DND-41 (cell line): Measurements from ENCODE around the gene CHN1.
A peak's percentile ranks its signal among the peaks of the same experiment; 100 is the strongest.

Experiments
- ATAC-seq: fragments of 200-7000 bp; cut with Tn5 transposase; 3 replicates; pipeline ENCODE4 v1.9.1; 2021; ENCODE audit warnings: low read depth; ENCODE audit not compliant: insufficient read depth
- DNase-seq: peaks from one replicate; pipeline ENCODE4 v3.0.0-alpha.2; 2020
- H2AFZ ChIP-seq: 2 replicates; pipeline ENCODE4 v1.6.0; 2012; ENCODE audit warnings: low read depth, low read length
- H3K27ac ChIP-seq: 2 replicates; pipeline ENCODE4 v1.5.1; 2012; ENCODE audit warnings: low read length, inconsistent platforms
- H3K27me3 ChIP-seq: fragments of 200-600 bp; sonication (generic); 2 replicates; pipeline ENCODE4 v1.6.0; 2012; ENCODE audit warnings: low read length, mild to moderate bottlenecking, inconsistent platforms; ENCODE audit not compliant: insufficient read depth, poor library complexity
- H3K36me3 ChIP-seq: 2 replicates; pipeline ENCODE4 v1.5.1; 2012; ENCODE audit warnings: low read length, inconsistent platforms; ENCODE audit not compliant: insufficient read depth
- H3K4me1 ChIP-seq: 2 replicates; pipeline ENCODE4 v1.5.1; 2012; ENCODE audit warnings: mild to moderate bottlenecking, low read length; ENCODE audit not compliant: insufficient read depth
- H3K4me2 ChIP-seq: 2 replicates; pipeline ENCODE4 v1.6.0; 2012; ENCODE audit warnings: mild to moderate bottlenecking, moderate library complexity, low read length, inconsistent platforms; ENCODE audit not compliant: insufficient read depth
- H3K4me3 ChIP-seq, 2 experiments: fragments of 200-600 bp in 1 of 2; shearing (Covaris generic) in 1 of 2; 2 replicates each; pipeline ENCODE4 v1.5.1; 2012 to 2016; ENCODE audit warnings: inconsistent platforms in 2 of 2, low read length in 2 of 2, mild to moderate bottlenecking in 2 of 2, low read depth in 1 of 2, moderate library complexity in 1 of 2
- H3K79me2 ChIP-seq: 2 replicates; pipeline ENCODE4 v1.6.0; 2012; ENCODE audit warnings: low read length, inconsistent platforms; ENCODE audit not compliant: insufficient read depth
- H3K9ac ChIP-seq: 2 replicates; pipeline ENCODE4 v1.6.0; 2012; ENCODE audit warnings: low read depth, mild to moderate bottlenecking, inconsistent platforms, low read length, moderate library complexity
- H3K9me3 ChIP-seq: 2 replicates; pipeline ENCODE4 v1.5.1; 2012; ENCODE audit warnings: low read length, moderate library complexity, mild to moderate bottlenecking, inconsistent platforms; ENCODE audit not compliant: insufficient read depth, severe bottlenecking
- H4K20me1 ChIP-seq: 2 replicates; pipeline ENCODE4 v1.6.0; 2012; ENCODE audit warnings: low read length; ENCODE audit not compliant: insufficient read depth
- CTCF ChIP-seq: IDR thresholded peaks from 2 replicates; pipeline ENCODE4 v1.5.1; 2012; ENCODE audit warnings: borderline replicate concordance, low read length, moderate library complexity, mild to moderate bottlenecking; ENCODE audit not compliant: poor library complexity, severe bottlenecking; ENCODE audit errors: extremely low read depth
- EZH2 ChIP-seq: IDR thresholded peaks from 3 replicates; pipeline ENCODE4 v1.6.1; 2012; ENCODE audit warnings: borderline replicate concordance, low read depth, mild to moderate bottlenecking, moderate library complexity, low read length, inconsistent platforms; ENCODE audit not compliant: severe bottlenecking

The CHN1 gene

DNA sequence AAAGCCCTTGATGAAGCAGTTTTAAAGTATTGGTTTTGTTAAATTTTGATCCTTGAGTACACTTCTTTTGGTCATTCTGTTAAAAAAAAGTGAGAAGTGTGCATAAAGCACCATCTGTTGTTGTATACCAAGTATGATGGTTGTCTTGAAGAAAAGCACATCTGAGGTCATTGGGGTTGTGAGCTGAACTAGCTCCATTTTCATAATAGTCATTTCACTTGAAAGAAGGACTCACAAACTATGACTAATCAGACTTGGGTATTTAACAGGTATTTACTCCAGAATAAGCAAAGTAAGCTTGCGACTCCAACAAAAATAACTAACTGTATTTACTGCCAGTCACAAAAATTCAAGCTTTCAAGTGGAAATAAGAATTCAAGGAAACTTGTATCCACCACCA lies 35.1 kb downstream of the CHN1 start:
- TF ChIP-seq EZH2: no peak
- TF ChIP-seq CTCF: no peak
- no peaks in the 10 kb centered on the region for H3K9me3 ChIP-seq
- H3K4me1 ChIP-seq: peaks cover 13% of the 10 kb centered on the region
- no peak overlapping the region for H3K4me2 ChIP-seq
- H3K9ac ChIP-seq: no peak overlapping the region
- no peak overlapping the region for H2AFZ ChIP-seq
- no peak overlapping the region for H3K27ac ChIP-seq
- no peaks in the 10 kb centered on the region for H3K79me2 ChIP-seq
- DNase-seq (no peak), ATAC-seq (no peak)
- no peaks in the 10 kb centered on the region for H3K36me3 ChIP-seq
- no peak overlapping the region for H3K4me3 ChIP-seq
- peaks cover 3% of the 10 kb centered on the region; the same call in 1 of the 2 replicates for H4K20me1 ChIP-seq
- no peaks in the 10 kb centered on the region for H3K27me3 ChIP-seq

DNA sequence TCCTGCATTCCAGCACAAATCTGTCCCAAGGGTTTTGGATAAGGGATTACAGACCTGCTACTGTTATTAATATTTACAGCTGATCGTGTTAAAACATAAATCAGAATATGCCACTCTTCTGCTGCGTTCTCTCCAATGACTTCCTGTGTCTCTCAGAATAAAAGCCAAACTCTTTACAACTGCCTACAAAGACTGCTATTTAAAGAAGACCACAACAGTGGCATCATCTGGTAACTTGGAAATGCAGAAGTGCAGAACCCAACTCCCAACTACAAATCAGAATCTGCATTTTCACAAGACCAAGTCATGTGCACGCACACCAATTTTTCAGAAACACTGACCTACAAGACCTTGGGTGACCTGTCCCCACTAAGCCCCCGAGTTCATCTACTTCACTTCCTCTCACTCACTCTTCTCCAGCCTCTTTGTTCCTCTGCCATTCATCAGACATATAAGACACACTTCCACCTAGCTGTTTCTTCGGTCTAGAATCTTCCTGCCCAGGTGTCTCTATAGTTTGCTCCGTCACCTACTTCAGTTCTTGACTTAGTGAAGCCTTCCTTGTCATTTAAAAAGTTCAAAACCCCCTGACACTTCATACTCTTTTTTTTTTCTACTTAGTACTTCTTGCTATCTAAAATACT lies 36.0 kb downstream of the CHN1 start:
- ATAC-seq: peak; percentile 67
- Histone ChIP-seq H3K9me3 (no peaks in the 10 kb centered on the region), H4K20me1 (peaks cover 3% of the 10 kb centered on the region; the same call in 1 of the 2 replicates), H3K27me3 (no peaks in the 10 kb centered on the region), H3K4me2 (no peak overlapping the region), H3K4me1 (peaks cover 13% of the 10 kb centered on the region), H3K4me3 (no peak overlapping the region), H2AFZ (no peak overlapping the region), H3K36me3 (no peaks in the 10 kb centered on the region), H3K79me2 (no peaks in the 10 kb centered on the region), H3K9ac (no peak overlapping the region), H3K27ac (no peak overlapping the region)
- TF ChIP-seq CTCF (no peak), EZH2 (no peak)
- DNase-seq: no peak

GRCh38 chr2:174967691-174968260 lies 37.4 kb downstream of the CHN1 start:
- no peak for ATAC-seq
- Histone ChIP-seq H3K27ac (no peak overlapping the region), H3K4me3 (no peak overlapping the region)

More at GRCh38 chr2:174967691-174968260, 37.4 kb downstream of the CHN1 start:
- H3K36me3 ChIP-seq: no peaks in the 10 kb centered on the region
- H3K79me2 ChIP-seq: no peaks in the 10 kb centered on the region
- no peaks in the 10 kb centered on the region for H3K9me3 ChIP-seq
- no peak for DNase-seq
- H2AFZ ChIP-seq: no peak overlapping the region
- H3K9ac ChIP-seq: no peak overlapping the region
- peaks cover 13% of the 10 kb centered on the region for H3K4me1 ChIP-seq
- peaks cover 3% of the 10 kb centered on the region; the same call in 1 of the 2 replicates for H4K20me1 ChIP-seq
- TF ChIP-seq EZH2 (no peak), CTCF (no peak)
- H3K27me3 ChIP-seq: no peaks in the 10 kb centered on the region
- H3K4me2 ChIP-seq: no peak overlapping the region
